ENCODE measurements around the gene CBR3.
"Not testable (repeated sequence)": the region's sequence is repeated elsewhere in the genome, so short reads cannot be mapped to it uniquely, and the experiment has no call there.

DNA sequence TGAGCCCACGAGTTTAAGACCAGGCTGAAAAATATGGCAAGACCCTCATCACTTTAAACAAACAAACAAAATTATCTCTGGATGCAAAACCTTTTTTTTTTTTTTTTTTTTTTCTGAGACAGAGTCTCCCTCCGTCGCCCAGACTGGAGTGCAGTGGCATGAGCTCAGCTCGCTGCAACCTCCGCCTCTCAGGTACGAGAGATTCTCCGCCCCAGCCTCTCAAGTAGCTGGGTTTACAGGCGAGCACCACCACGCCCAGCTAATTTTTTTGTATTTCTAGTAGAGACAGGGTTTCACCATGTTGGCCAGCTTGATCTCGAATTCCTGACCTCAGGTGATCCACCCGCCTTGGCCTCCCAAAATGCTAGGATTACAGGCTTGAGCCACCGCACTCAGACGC, 4.9 kb downstream of the CBR3 start:
- TF ChIP-seq CTCF (conservative IDR thresholded peaks at IDR 0.05; ENCODE audit: low read depth in 2 of 2); EZH2phosphoT487 (IDR thresholded peaks at IDR 0.05; ENCODE audit: unreplicated experiment); POLR2AphosphoS5 (IDR thresholded peaks at IDR 0.05; ENCODE audit: low read depth); EZH2 (IDR thresholded peaks at IDR 0.05; ENCODE audit: low read depth, unreplicated experiment); CREB1 (CRISPR knock-in tag; IDR thresholded peaks at IDR 0.05; ENCODE audit: low read depth); STAT1 (IDR thresholded peaks at IDR 0.05; ENCODE audit: unreplicated experiment); ZNF331 (CRISPR knock-in tag; IDR thresholded peaks at IDR 0.05; ENCODE audit: low read depth); JUNB (IDR thresholded peaks at IDR 0.05; ENCODE audit: unreplicated experiment); REST (IDR thresholded peaks at IDR 0.05; ENCODE audit: unreplicated experiment); ZNF114 (CRISPR knock-in tag; IDR thresholded peaks at IDR 0.05); ZNF462 (CRISPR knock-in tag; IDR thresholded peaks at IDR 0.05); NANOG (IDR thresholded peaks at IDR 0.05; ENCODE audit: borderline replicate concordance): not testable (repeated sequence)
- TF ChIP-seq, protein P1, sequence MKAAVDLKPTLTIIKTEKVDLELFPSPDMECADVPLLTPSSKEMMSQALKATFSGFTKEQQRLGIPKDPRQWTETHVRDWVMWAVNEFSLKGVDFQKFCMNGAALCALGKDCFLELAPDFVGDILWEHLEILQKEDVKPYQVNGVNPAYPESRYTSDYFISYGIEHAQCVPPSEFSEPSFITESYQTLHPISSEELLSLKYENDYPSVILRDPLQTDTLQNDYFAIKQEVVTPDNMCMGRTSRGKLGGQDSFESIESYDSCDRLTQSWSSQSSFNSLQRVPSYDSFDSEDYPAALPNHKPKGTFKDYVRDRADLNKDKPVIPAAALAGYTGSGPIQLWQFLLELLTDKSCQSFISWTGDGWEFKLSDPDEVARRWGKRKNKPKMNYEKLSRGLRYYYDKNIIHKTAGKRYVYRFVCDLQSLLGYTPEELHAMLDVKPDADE (IDR thresholded peaks at IDR 0.05), result not testable (repeated sequence)

Measured in GM23338 (cell line).